Brain microvascular endothelial cell (primary cell): ENCODE measurements around the gene ZNRF1.
"Not testable (repeated sequence)": the region's sequence is repeated elsewhere in the genome, so short reads cannot be mapped to it uniquely, and the experiment has no call there.

ENCODE experiments used
- DNase-seq: peaks from one replicate; pipeline ENCODE4 v3.0.0-alpha.2; 2020
- H3K27ac ChIP-seq: fragments of 250-450 bp; sonication (Bioruptor Pico); 2 replicates; pipeline ENCODE4 v1.5.1; 2020; ENCODE audit warnings: mild to moderate bottlenecking, moderate library complexity
- H3K27me3 ChIP-seq: fragments of 250-450 bp; sonication (Bioruptor Pico); replicated peaks from 2 replicates; pipeline ENCODE4 v1.5.1; 2020; ENCODE audit warnings: mild to moderate bottlenecking
- H3K36me3 ChIP-seq: fragments of 250-450 bp; sonication (Bioruptor Pico); replicated peaks from 2 replicates; pipeline ENCODE4 v1.5.1; 2020; ENCODE audit warnings: mild to moderate bottlenecking
- H3K4me3 ChIP-seq: 2 replicates; pipeline ENCODE4 v1.5.1; 2011; ENCODE audit warnings: low read depth, mild to moderate bottlenecking, control low read depth, low read length, moderate library complexity
- in situ Hi-C: cut with HindIII; loops from 2 replicates; pipeline ENCODE4 v1.10.0; 2017; ENCODE audit warnings: low sequenced_read_pairs, low pct_ligation_motif_present
- TF ChIP-seq, protein P1 (sequence below): IDR thresholded peaks from 2 replicates; pipeline ENCODE4 v1.5.1; 2011; ENCODE audit warnings: low read depth, mild to moderate bottlenecking, moderate library complexity, low read length, control low read depth, inconsistent platforms; ENCODE audit errors: missing control alignments

ZNRF1 gene

DNA sequence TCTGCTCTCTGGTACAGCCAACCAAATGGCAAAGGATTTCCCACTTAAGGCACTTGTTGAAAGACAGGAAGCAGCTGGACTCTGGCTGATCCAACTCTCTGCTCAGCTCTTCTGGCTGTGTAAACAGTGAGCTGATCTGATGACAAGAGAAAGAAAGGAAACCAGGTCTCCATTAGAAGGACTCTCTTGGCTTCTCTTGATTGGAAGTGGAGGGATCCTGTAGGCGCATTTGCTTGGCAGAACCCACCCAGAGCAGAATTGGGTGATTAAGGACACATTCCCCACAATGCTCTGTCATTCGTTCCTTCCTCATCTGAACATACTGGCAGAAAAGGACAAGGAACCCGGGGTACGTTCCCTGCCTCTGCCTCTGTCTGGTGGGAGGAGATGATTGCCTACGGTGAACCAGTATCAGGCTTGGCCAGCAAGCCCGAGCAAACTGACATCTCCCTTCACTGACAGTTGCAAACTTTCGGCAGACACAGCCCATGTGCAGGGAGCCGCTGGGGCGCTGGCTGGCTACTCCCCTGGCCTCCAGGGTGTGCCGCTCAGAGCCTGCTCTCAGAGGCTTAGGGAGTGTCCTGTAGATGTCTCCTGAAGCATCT is 88.7 kb downstream of the ZNRF1 start:
- in situ Hi-C loops, result no loop called here
- no peak overlapping the region for H3K27ac ChIP-seq
- no peak for DNase-seq
- TF ChIP-seq, protein P1, sequence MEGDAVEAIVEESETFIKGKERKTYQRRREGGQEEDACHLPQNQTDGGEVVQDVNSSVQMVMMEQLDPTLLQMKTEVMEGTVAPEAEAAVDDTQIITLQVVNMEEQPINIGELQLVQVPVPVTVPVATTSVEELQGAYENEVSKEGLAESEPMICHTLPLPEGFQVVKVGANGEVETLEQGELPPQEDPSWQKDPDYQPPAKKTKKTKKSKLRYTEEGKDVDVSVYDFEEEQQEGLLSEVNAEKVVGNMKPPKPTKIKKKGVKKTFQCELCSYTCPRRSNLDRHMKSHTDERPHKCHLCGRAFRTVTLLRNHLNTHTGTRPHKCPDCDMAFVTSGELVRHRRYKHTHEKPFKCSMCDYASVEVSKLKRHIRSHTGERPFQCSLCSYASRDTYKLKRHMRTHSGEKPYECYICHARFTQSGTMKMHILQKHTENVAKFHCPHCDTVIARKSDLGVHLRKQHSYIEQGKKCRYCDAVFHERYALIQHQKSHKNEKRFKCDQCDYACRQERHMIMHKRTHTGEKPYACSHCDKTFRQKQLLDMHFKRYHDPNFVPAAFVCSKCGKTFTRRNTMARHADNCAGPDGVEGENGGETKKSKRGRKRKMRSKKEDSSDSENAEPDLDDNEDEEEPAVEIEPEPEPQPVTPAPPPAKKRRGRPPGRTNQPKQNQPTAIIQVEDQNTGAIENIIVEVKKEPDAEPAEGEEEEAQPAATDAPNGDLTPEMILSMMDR, result no peak
- no peaks in the 10 kb centered on the region for H3K27me3 ChIP-seq
- H3K36me3 ChIP-seq, result peaks cover 3% of the 10 kb centered on the region
- no peak overlapping the region for H3K4me3 ChIP-seq

DNA sequence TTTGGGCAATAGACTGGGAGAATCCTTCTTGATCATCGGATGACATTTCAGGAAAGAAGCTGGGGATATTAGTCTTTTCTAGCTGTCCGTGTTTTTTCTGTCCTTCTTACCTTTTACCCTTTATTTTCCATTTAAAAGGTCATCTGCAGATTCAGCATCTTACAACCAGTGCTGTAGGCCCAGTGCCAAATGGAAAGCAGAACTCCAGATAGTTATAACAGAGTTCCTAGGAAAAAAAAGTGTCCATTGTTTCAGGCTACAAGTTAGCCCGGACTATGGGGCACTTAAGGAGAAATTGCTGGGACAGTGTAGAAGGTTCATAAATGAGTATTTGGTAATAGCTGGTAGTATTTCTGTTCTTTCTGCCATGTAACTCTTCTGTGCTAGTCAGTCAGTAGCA is 89.4 kb downstream of the ZNRF1 start:
- H3K36me3 ChIP-seq, result peaks cover 3% of the 10 kb centered on the region
- in situ Hi-C loops, result no loop called here
- H3K27ac ChIP-seq, result no peak overlapping the region
- TF ChIP-seq, protein P1, result no peak
- no peak overlapping the region for H3K4me3 ChIP-seq
- no peaks in the 10 kb centered on the region for H3K27me3 ChIP-seq
- no peak for DNase-seq

DNA sequence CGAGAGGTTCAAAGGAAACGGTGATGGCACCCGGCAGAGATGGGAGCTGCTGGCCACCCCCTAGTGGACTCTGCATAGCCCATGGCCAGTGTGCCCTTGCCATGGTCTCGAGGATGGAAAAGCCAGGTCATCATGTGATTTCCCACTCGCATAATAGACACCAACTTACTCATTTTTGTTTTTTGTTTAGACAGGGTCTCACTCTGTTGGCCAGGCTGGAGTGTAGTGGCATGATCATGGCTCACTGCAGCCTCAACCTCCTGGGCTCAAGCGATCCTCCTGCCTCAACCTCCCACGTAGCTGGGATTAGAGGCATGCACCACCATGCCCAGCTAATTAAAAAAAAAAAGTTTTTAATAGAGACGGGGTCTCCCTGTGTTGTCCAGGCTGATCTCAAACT is 90.1 kb downstream of the ZNRF1 start:
- Histone ChIP-seq H3K27me3 (no peaks in the 10 kb centered on the region), H3K4me3 (no peak overlapping the region), H3K36me3 (peaks cover 3% of the 10 kb centered on the region), H3K27ac (no peak overlapping the region)
- in situ Hi-C loops, result no loop called here
- TF ChIP-seq, protein P1, result no peak
- no peak for DNase-seq

DNA sequence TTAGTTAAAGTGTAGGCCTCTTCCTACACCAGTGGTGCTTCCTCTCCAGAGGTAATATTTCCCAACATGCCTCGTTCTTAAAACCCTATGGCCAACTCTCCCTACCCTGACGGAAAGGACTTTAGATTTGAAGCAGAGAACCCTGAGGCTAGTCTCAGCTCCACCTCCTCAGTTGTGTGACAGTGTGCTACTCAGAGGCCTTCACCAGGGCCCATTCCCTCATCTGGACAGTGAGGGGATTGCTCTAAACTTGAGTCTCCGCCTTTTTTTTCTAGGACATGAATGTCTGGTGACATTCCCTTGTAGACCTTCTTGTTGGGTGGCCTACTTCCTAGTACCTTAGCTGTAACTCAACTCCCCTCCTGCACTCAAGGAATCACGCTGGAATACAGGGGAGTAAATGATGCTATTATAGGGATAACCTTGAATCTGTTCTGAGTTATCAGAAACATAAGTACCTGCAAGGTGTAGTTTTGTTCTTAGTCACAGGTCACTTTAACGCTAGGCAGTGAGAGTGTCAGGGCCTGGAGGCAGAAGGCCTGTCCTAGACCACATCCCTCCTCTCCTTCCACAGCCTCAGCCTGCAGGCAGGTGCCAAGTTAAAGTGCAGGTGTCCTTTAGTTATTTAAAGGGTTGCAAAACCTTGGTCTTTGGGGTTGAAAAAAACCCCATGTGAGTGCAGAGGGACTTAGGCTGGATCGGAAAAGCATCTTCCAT is 90.8 kb downstream of the ZNRF1 start:
- H3K4me3 ChIP-seq, result no peak overlapping the region
- in situ Hi-C loops, result no loop called here
- TF ChIP-seq, protein P1, result no peak
- H3K36me3 ChIP-seq, result peaks cover 2% of the 10 kb centered on the region
- no peak for DNase-seq
- H3K27ac ChIP-seq, result no peak overlapping the region
- no peaks in the 10 kb centered on the region for H3K27me3 ChIP-seq

DNA sequence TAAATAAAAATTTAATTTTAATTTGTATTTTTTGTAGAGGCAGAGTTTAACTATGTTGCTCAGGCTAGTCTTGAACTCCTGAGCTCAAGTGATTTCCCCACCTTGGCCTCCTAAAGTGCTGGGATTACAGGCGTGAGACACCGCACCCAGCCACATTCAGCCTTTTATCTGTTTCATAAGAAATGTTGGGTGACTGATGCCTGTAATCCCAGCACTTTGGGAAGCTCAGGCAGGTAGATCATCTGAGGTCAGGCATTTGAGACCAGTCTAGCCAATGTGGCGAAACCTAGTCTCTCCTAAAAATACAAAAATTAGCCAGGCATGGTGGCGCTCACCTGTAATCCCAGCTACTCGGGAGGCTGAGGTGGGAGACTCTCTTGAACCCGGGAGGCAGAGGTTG is 92.1 kb downstream of the ZNRF1 start:
- DNase-seq, in situ Hi-C loops, H3K27ac ChIP-seq, H3K36me3 ChIP-seq, H3K27me3 ChIP-seq, H3K4me3 ChIP-seq: not testable (repeated sequence)

DNA sequence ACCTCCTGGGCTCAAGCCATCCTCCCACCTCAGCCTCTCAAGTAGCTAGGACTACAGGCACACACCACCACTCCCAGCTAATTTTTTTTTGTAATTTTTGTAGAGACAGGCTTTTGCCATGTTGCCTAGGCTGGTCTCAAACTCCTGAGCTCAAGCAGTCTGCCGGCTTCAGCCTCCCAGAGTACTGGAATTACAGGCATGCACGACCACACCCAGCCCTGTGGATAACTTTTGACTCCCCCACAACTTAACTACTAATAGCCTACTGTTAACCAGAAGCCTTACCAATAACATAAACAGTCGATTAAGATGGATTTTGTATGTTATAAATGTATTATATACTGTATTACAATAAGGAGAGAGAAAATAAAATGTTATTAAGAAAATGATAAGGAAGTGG is 92.8 kb downstream of the ZNRF1 start:
- in situ Hi-C loops, H3K36me3 ChIP-seq, H3K27me3 ChIP-seq, H3K27ac ChIP-seq, DNase-seq, H3K4me3 ChIP-seq: not testable (repeated sequence)

DNA sequence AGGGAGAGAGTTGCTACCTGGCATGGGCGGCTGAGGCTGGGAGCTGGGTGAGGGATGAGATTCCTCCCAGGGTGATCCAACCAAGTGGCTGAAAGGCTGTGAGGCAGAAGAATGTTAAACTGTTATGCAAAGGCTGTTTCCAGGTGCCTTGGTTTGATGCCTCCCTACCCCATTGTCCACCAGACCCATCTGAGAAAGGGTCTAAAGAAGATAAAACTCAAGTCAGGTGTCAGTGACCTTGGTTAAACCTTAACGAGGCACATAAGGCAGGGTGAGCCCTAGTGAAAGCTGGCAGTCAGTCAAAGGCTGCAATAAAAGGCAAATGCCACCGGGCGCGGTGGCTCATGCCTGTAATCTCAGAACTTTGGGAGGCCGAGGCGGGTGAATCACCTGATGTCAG is 94.0 kb downstream of the ZNRF1 start:
- H3K4me3 ChIP-seq, result no peak overlapping the region
- H3K27me3 ChIP-seq, result no peaks in the 10 kb centered on the region
- DNase-seq, result no peak
- no peak overlapping the region for H3K27ac ChIP-seq
- in situ Hi-C loops, result no loop called here
- TF ChIP-seq, protein P1, result no peak
- H3K36me3 ChIP-seq, result no peaks in the 10 kb centered on the region
